SK-N-SH treated with all-trans-retinoic acid at 6 μM for 48 hours (cell line): ENCODE data around the gene SCO1.
A peak's percentile ranks its signal among the peaks of the same experiment; 100 is the strongest.

Experiments used
- ATAC-seq: fragments of 200-7000 bp; cut with Tn5 transposase; 3 replicates; pipeline ENCODE4 v1.9.1; 2020; ENCODE audit warnings: mild to moderate bottlenecking, moderate library complexity
- ARNTL ChIP-seq: fragments of 450-650 bp; formaldehyde crosslinking; IDR thresholded peaks from 2 replicates; pipeline ENCODE4 v1.5.0; 2020; ENCODE audit warnings: low read depth, mild to moderate bottlenecking, moderate library complexity, borderline replicate concordance
- BACH2 ChIP-seq: fragments of 250-450 bp; sonication (Bioruptor Pico); IDR thresholded peaks from 2 replicates; pipeline ENCODE4 v1.9.0; 2021; ENCODE audit warnings: mild to moderate bottlenecking, borderline replicate concordance
- CREB5 ChIP-seq: fragments of 250-450 bp; sonication (Bioruptor Pico); IDR thresholded peaks from 2 replicates; pipeline ENCODE4 v1.5.1; 2020; ENCODE audit warnings: low read depth, mild to moderate bottlenecking, moderate library complexity
- CSDC2 ChIP-seq: fragments of 250-450 bp; sonication (Bioruptor Pico); IDR thresholded peaks from 2 replicates; pipeline ENCODE4 v1.5.0; 2020; ENCODE audit warnings: mild to moderate bottlenecking, moderate library complexity
- ESRRG ChIP-seq: fragments of 250-450 bp; sonication (Bioruptor Pico); IDR thresholded peaks from 2 replicates; pipeline ENCODE4 v1.6.1; 2021; ENCODE audit warnings: mild to moderate bottlenecking
- GLIS3 ChIP-seq: fragments of 250-450 bp; sonication (Bioruptor Pico); IDR thresholded peaks from 2 replicates; pipeline ENCODE4 v1.5.0; 2020; ENCODE audit warnings: mild to moderate bottlenecking, moderate library complexity
- OSR1 ChIP-seq: fragments of 250-450 bp; sonication (Bioruptor Pico); IDR thresholded peaks from 2 replicates; pipeline ENCODE4 v1.8.0; 2022; ENCODE audit warnings: moderate library complexity, mild to moderate bottlenecking, inconsistent platforms
- PATZ1 ChIP-seq: fragments of 250-450 bp; sonication (Bioruptor Pico); IDR thresholded peaks from 2 replicates; pipeline ENCODE4 v1.8.0; 2020; ENCODE audit warnings: mild to moderate bottlenecking, moderate library complexity, borderline replicate concordance
- RARB ChIP-seq: fragments of 250-450 bp; sonication (Bioruptor Pico); IDR thresholded peaks from 2 replicates; pipeline ENCODE4 v1.8.0; 2021; ENCODE audit warnings: mild to moderate bottlenecking, moderate library complexity
- TSHZ2 ChIP-seq: fragments of 250-450 bp; sonication (Bioruptor Pico); IDR thresholded peaks from 2 replicates; pipeline ENCODE4 v1.5.0; 2020; ENCODE audit warnings: mild to moderate bottlenecking, moderate library complexity
- ZC3H10 ChIP-seq: fragments of 250-450 bp; sonication (Bioruptor Pico); IDR thresholded peaks from 2 replicates; pipeline ENCODE4 v1.5.1; 2021; ENCODE audit warnings: mild to moderate bottlenecking, moderate library complexity
- ZFP3 ChIP-seq: fragments of 250-450 bp; sonication (Bioruptor Pico); IDR thresholded peaks from 2 replicates; pipeline ENCODE4 v1.5.0; 2020; ENCODE audit warnings: mild to moderate bottlenecking, moderate library complexity
- ZNF565 ChIP-seq: fragments of 450-650 bp; formaldehyde crosslinking; conservative IDR thresholded peaks from 2 replicates; pipeline ENCODE4 v1.5.0; 2020; ENCODE audit warnings: low read depth, mild to moderate bottlenecking, moderate library complexity
- ZNF70 ChIP-seq: fragments of 450-650 bp; formaldehyde crosslinking; IDR thresholded peaks from 2 replicates; pipeline ENCODE4 v1.5.0; 2020; ENCODE audit warnings: mild to moderate bottlenecking, moderate library complexity
- ZNF8 ChIP-seq: fragments of 450-650 bp; formaldehyde crosslinking; IDR thresholded peaks from 2 replicates; pipeline ENCODE4 v1.5.0; 2020; ENCODE audit warnings: mild to moderate bottlenecking, moderate library complexity
- TF ChIP-seq, protein P1 (sequence below): fragments of 250-450 bp; sonication (Bioruptor Pico); IDR thresholded peaks from 2 replicates; pipeline ENCODE4 v1.8.0; 2021; ENCODE audit warnings: low read depth, mild to moderate bottlenecking, moderate library complexity, borderline replicate concordance

Gene SCO1

GRCh38 chr17:10697092-10698081 is at the start of gene SCO1, which contains the start of gene ADPRM:
Gene SCO1, minus strand, starts transcription at chr17:10697533. Its CDS starts 26 bp downstream, at chr17:10697507.
Gene ADPRM, plus strand, starts transcription at chr17:10697594. Its CDS starts 7,333 bp downstream, at chr17:10704927.
- ATAC-seq, result peak; percentile 99
- no peak for TF ChIP-seq CREB5 (CRISPR knock-in tag)
- TF ChIP-seq PATZ1 (CRISPR knock-in tag), result 0 out of 2 replicates have a peak, but pooled peaks have one; percentile 37

DNA sequence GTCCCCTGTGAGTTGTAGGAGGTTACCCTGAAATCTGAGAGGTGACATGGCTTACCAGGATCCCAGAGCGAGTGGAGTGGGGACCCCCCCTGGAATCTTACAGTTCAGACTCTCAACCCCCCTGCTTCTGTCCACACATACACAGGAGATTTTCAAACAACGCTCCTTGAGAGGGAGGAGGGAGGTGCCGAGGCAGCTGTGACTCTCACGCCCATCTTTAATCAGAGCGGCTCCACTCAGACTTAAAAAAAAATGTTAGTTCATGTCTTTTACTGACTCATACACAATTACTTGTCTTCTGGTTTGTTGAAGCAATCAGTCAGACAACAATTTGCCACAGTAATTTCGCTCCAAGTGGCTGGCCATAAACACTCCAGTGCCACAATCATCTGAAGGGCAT is 47.9 kb upstream of the SCO1 start:
- ATAC-seq, result no peak
- TF ChIP-seq TSHZ2 (CRISPR knock-in tag) (no peak), BACH2 (CRISPR knock-in tag) (no peak)

GRCh38 chr17:10744501-10745000 is 47.2 kb upstream of the SCO1 start:
- ATAC-seq, result no peak
- TF ChIP-seq ZNF70 (CRISPR knock-in tag) (peak; percentile 97), ZNF565 (CRISPR knock-in tag) (no peak)

GRCh38 chr17:10743316-10744009 is 46.1 kb upstream of the SCO1 start:
- no peak for TF ChIP-seq ZNF70 (CRISPR knock-in tag)
- TF ChIP-seq CREB5 (CRISPR knock-in tag), result no peak
- no peak for TF ChIP-seq RARB
- TF ChIP-seq ZC3H10 (CRISPR knock-in tag), result no peak
- TF ChIP-seq ARNTL (CRISPR knock-in tag), result no peak
- TF ChIP-seq ZNF565 (CRISPR knock-in tag), result no peak
- TF ChIP-seq CSDC2 (CRISPR knock-in tag), result no peak
- TF ChIP-seq TSHZ2 (CRISPR knock-in tag), result no peak
- no peak for TF ChIP-seq GLIS3 (CRISPR knock-in tag)
- TF ChIP-seq ESRRG (CRISPR knock-in tag), result no peak
- TF ChIP-seq, protein P1, sequence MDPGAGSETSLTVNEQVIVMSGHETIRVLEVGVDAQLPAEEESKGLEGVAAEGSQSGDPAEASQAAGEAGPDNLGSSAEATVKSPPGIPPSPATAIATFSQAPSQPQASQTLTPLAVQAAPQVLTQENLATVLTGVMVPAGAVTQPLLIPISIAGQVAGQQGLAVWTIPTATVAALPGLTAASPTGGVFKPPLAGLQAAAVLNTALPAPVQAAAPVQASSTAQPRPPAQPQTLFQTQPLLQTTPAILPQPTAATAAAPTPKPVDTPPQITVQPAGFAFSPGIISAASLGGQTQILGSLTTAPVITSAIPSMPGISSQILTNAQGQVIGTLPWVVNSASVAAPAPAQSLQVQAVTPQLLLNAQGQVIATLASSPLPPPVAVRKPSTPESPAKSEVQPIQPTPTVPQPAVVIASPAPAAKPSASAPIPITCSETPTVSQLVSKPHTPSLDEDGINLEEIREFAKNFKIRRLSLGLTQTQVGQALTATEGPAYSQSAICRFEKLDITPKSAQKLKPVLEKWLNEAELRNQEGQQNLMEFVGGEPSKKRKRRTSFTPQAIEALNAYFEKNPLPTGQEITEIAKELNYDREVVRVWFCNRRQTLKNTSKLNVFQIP (CRISPR knock-in tag), result no peak
- TF ChIP-seq ZFP3 (CRISPR knock-in tag), result no peak
- TF ChIP-seq BACH2 (CRISPR knock-in tag), result no peak
- no peak for TF ChIP-seq OSR1
- TF ChIP-seq ZNF8, result no peak
- ATAC-seq, result no peak
